Large intestine (tissue), 3 donors: ENCODE data around the gene AK9. TPM values are rescaled to one million over a fixed set of nuclear protein-coding genes. Genes with fewer than 3 reads are reported as not detected.
A peak's percentile ranks its signal among the peaks of the same experiment; 100 is the strongest.
"Not testable (repeated sequence)": the region's sequence is repeated elsewhere in the genome, so short reads cannot be mapped to it uniquely, and the experiment has no call there.

ENCODE experiments used
- DNase-seq, 2 donors: peaks; one replicate each; pipeline versions ENCODE4 v3.0.0 to v3.0.0-alpha.2; 2013
- H3K27ac ChIP-seq: one replicate; pipeline ENCODE4 v1.5.1; 2013; ENCODE audit warnings: low read length
- H3K27me3 ChIP-seq: 2 replicates; pipeline ENCODE4 v1.6.1; 2013; ENCODE audit warnings: low read length; ENCODE audit not compliant: control insufficient read depth, insufficient read depth
- H3K36me3 ChIP-seq: 2 replicates; pipeline ENCODE4 v1.6.1; 2013; ENCODE audit warnings: low read length; ENCODE audit not compliant: control insufficient read depth, insufficient read depth
- H3K4me1 ChIP-seq: one replicate; pipeline ENCODE4 v1.6.1; 2013; ENCODE audit warnings: low read length; ENCODE audit not compliant: control insufficient read depth, insufficient read depth
- H3K4me3 ChIP-seq: one replicate; pipeline ENCODE4 v1.5.1; 2013; ENCODE audit warnings: low read length
- H3K9me3 ChIP-seq: one replicate; pipeline ENCODE4 v1.6.1; 2013; ENCODE audit warnings: mild to moderate bottlenecking, low read depth, low read length, moderate library complexity; ENCODE audit not compliant: control insufficient read depth
- WGBS: methylation state at CpG from one replicate; pipeline ENCODE4 v1.1.5; 2013; ENCODE audit warnings: low lambda C conversion rate; ENCODE audit not compliant: insufficient coverage; 5-methylcytosine and 5-hydroxymethylcytosine counted together
- polyA plus RNA-seq: library from polyadenylated mRNA; unstranded; fragments of 120-200 nt; gene quantifications from one replicate; pipeline ENCODE4 v1.2.1, GENCODE V29; 2013

The AK9 gene
- polyA plus RNA-seq, 1 donor: 7.2 TPM

GRCh38 chr6:109701774-109702173 lies 10.8 kb upstream of the AK9 start:
- H3K27ac ChIP-seq: no peak overlapping the region
- no peak for DNase-seq
- WGBS: no CpG with 5 or more reads among the region's 2 CpGs
- no peak overlapping the region for H3K4me3 ChIP-seq
- no peaks in the 10 kb centered on the region for H3K27me3 ChIP-seq
- H3K4me1 ChIP-seq: no peaks in the 10 kb centered on the region
- H3K9me3 ChIP-seq: no peaks in the 10 kb centered on the region
- peaks cover 5% of the 10 kb centered on the region for H3K36me3 ChIP-seq

- DNase-seq: no peak
- Histone ChIP-seq H3K9me3 (no peaks in the 10 kb centered on the region), H3K36me3 (peaks cover 5% of the 10 kb centered on the region), H3K4me1 (no peaks in the 10 kb centered on the region), H3K27me3 (no peaks in the 10 kb centered on the region), H3K27ac (no peak overlapping the region), H3K4me3 (no peak overlapping the region)
- WGBS: 100% methylated on average over 1 of the region's 4 CpGs
Observed at GRCh38 chr6:109701221-109701620, 10.2 kb upstream of the AK9 start.

- Histone ChIP-seq H3K4me3 (no peak overlapping the region), H3K27ac (no peak overlapping the region), H3K9me3 (no peaks in the 10 kb centered on the region), H3K36me3 (peaks cover 2% of the 10 kb centered on the region), H3K4me1 (peaks cover 2% of the 10 kb centered on the region), H3K27me3 (no peaks in the 10 kb centered on the region)
- no peak for DNase-seq
- 100% methylated on average over 3 of the region's 5 CpGs for WGBS
Observed at GRCh38 chr6:109696355-109696754, 5.4 kb upstream of the AK9 start.

GRCh38 chr6:109695468-109695867 lies 4.5 kb upstream of the AK9 start:
- H3K36me3 ChIP-seq: peaks cover 2% of the 10 kb centered on the region
- H3K9me3 ChIP-seq: no peaks in the 10 kb centered on the region
- DNase-seq: no peak
- H3K4me3 ChIP-seq: no peak overlapping the region
- H3K27ac ChIP-seq: no peak overlapping the region
- H3K27me3 ChIP-seq: no peaks in the 10 kb centered on the region
- no CpG with 5 or more reads among the region's 4 CpGs for whole genome bisulfite sequencing
- peaks cover 2% of the 10 kb centered on the region for H3K4me1 ChIP-seq

GRCh38 chr6:109693111-109693510 lies 2.1 kb upstream of the AK9 start:
- H3K9me3 ChIP-seq: no peaks in the 10 kb centered on the region
- no peak overlapping the region for H3K4me3 ChIP-seq
- no peaks in the 10 kb centered on the region for H3K27me3 ChIP-seq
- DNase-seq: no peak
- H3K27ac ChIP-seq: no peak overlapping the region
- no peaks in the 10 kb centered on the region for H3K36me3 ChIP-seq
- peaks cover 2% of the 10 kb centered on the region for H3K4me1 ChIP-seq

- no CpG with 5 or more reads among the region's 24 CpGs for WGBS
- H3K27me3 ChIP-seq: no peaks in the 10 kb centered on the region
- peaks cover 2% of the 10 kb centered on the region for H3K4me1 ChIP-seq
- peak overlapping the region; percentile 92 for H3K4me3 ChIP-seq
- H3K36me3 ChIP-seq: no peaks in the 10 kb centered on the region
- H3K9me3 ChIP-seq: no peaks in the 10 kb centered on the region
- DNase-seq: peak; percentile 47 to 79
- peak overlapping the region; percentile 97 for H3K27ac ChIP-seq
Observed at GRCh38 chr6:109690373-109690736, 647 bp downstream of the AK9 start.

- Histone ChIP-seq H3K27me3 (no peaks in the 10 kb centered on the region), H3K36me3 (no peaks in the 10 kb centered on the region), H3K4me3 (no peak overlapping the region), H3K9me3 (no peaks in the 10 kb centered on the region), H3K4me1 (no peaks in the 10 kb centered on the region), H3K27ac (no peak overlapping the region)
- no peak for DNase-seq
- WGBS: no CpG with 5 or more reads among the region's 2 CpGs
Observed at GRCh38 chr6:109687271-109687761, 3.7 kb downstream of the AK9 start.

- Histone ChIP-seq H3K9me3 (no peaks in the 10 kb centered on the region), H3K36me3 (no peaks in the 10 kb centered on the region), H3K4me1 (no peaks in the 10 kb centered on the region), H3K27me3 (no peaks in the 10 kb centered on the region), H3K4me3 (no peak overlapping the region), H3K27ac (no peak overlapping the region)
- WGBS: no CpG with 5 or more reads among the region's 1 CpG
- DNase-seq: no peak
Observed at GRCh38 chr6:109686566-109687265, 4.3 kb downstream of the AK9 start.

GRCh38 chr6:109678661-109679505 lies 12.1 kb downstream of the AK9 start:
- not testable (repeated sequence) for H3K9me3 ChIP-seq, H3K4me3 ChIP-seq, H3K4me1 ChIP-seq, H3K36me3 ChIP-seq, DNase-seq, H3K27ac ChIP-seq, H3K27me3 ChIP-seq
- no CpG with 5 or more reads among the region's 15 CpGs for WGBS

- Histone ChIP-seq H3K4me1 (no peaks in the 10 kb centered on the region), H3K4me3 (no peak overlapping the region), H3K27me3 (no peaks in the 10 kb centered on the region), H3K9me3 (no peaks in the 10 kb centered on the region), H3K36me3 (no peaks in the 10 kb centered on the region), H3K27ac (no peak overlapping the region)
- WGBS: 100% methylated on average over 2 of the region's 4 CpGs
- DNase-seq: no peak
Observed at GRCh38 chr6:109678240-109678639, 12.8 kb downstream of the AK9 start.
